Endodermal cell (in vitro differentiated cells): ENCODE measurements around the gene PER2. TPM values are rescaled to one million over a fixed set of nuclear protein-coding genes. Genes with fewer than 3 reads are reported as not detected.

Experiments used
- DNase-seq: peaks from one replicate; pipeline ENCODE4 v3.0.0-alpha.2; 2017
- H3K27ac ChIP-seq: 2 replicates; pipeline ENCODE4 v1.5.1; 2013; ENCODE audit warnings: mild to moderate bottlenecking, low read depth, low read length, moderate library complexity
- H3K27me3 ChIP-seq: 2 replicates; pipeline ENCODE4 v1.6.1; 2013; ENCODE audit warnings: mild to moderate bottlenecking, low read length, moderate library complexity; ENCODE audit not compliant: insufficient read depth, control insufficient read depth, poor library complexity, severe bottlenecking
- H3K36me3 ChIP-seq: 2 replicates; pipeline ENCODE4 v1.7.0; 2013; ENCODE audit warnings: mild to moderate bottlenecking, low read length, moderate library complexity; ENCODE audit not compliant: control insufficient read depth, insufficient read depth
- H3K4me1 ChIP-seq: one replicate; pipeline ENCODE4 v1.7.0; 2013; ENCODE audit warnings: low read length; ENCODE audit not compliant: control insufficient read depth, insufficient read depth
- H3K4me3 ChIP-seq: 2 replicates; pipeline ENCODE4 v1.5.1; 2013; ENCODE audit warnings: mild to moderate bottlenecking, low read length, moderate library complexity
- H3K9ac ChIP-seq: 2 replicates; pipeline ENCODE4 v1.6.1; 2013; ENCODE audit warnings: mild to moderate bottlenecking, low read length, moderate library complexity; ENCODE audit not compliant: poor library complexity, severe bottlenecking; ENCODE audit errors: extremely low read depth
- H3K9me3 ChIP-seq: 2 replicates; pipeline ENCODE4 v1.6.1; 2013; ENCODE audit warnings: mild to moderate bottlenecking, low read length, moderate library complexity; ENCODE audit not compliant: control insufficient read depth
- H3K27ac Mint-ChIP-seq: 2 replicates; pipeline ENCODE4 v1.8.0; 2020; ENCODE audit warnings: mixed read lengths
- H3K27me3 Mint-ChIP-seq: 2 replicates; pipeline ENCODE4 v1.8.0; 2021; ENCODE audit warnings: mild to moderate bottlenecking, mixed read lengths; ENCODE audit not compliant: insufficient read depth
- H3K36me3 Mint-ChIP-seq: 2 replicates; pipeline ENCODE4 v1.8.0; 2020; ENCODE audit warnings: low read depth, mixed read lengths
- H3K4me1 Mint-ChIP-seq: 2 replicates; pipeline ENCODE4 v1.8.0; 2020; ENCODE audit warnings: mixed read lengths
- H3K4me3 Mint-ChIP-seq: 2 replicates; pipeline ENCODE4 v1.8.0; 2020; ENCODE audit warnings: mild to moderate bottlenecking, moderate library complexity, mixed read lengths
- H3K9me3 Mint-ChIP-seq: 2 replicates; pipeline ENCODE4 v1.8.0; 2020; ENCODE audit warnings: mild to moderate bottlenecking, mixed read lengths
- CTCF ChIP-seq: fragments of 200-600 bp; sonication (generic); conservative IDR thresholded peaks from 2 replicates; pipeline ENCODE4 v1.5.0; 2021; ENCODE audit warnings: antibody characterized with exemption, mild to moderate bottlenecking
- WGBS, 2 experiments: methylation state at CpG; one replicate each; pipeline versions ENCODE4 v1.1.5 to v1.1.7; 2013; ENCODE audit warnings: missing lambda C conversion rate in 2 of 2, mixed read lengths in 1 of 2; ENCODE audit not compliant: insufficient coverage in 1 of 2, insufficient read length in 1 of 2; 5-methylcytosine and 5-hydroxymethylcytosine counted together
- total RNA-seq, 2 donors: library from RNA; stranded (reverse); fragmentation: NEBNext Ultra II Directional in 1 of 2; extraction: Animal tissue kit (Norgen Biotek cat#: 25700) in 1 of 2; gene quantifications; 2 replicates in 1 of 2; 3 replicates in 1 of 2; pipeline ENCODE4 v1.2.1, GENCODE V29; 2021

PER2 gene
- total RNA-seq, 2 donors from 2014 or later: 9.7 to 13.5 TPM

- Mint-ChIP-seq H3K4me3 (no peak overlapping the region), H3K9me3 (no peaks in the 10 kb centered on the region), H3K36me3 (no peaks in the 10 kb centered on the region), H3K4me1 (no peaks in the 10 kb centered on the region), H3K27me3 (peaks cover 14% of the 10 kb centered on the region), H3K27ac (no peak overlapping the region)
- Histone ChIP-seq H3K27ac (no peak overlapping the region), H3K9me3 (no peaks in the 10 kb centered on the region), H3K4me1 (no peaks in the 10 kb centered on the region), H3K27me3 (peaks cover 10% of the 10 kb centered on the region), H3K9ac (no peak overlapping the region), H3K36me3 (no peaks in the 10 kb centered on the region), H3K4me3 (no peak overlapping the region)
- 93% methylated on average over 13 of the region's 13 CpGs; no CpG with 5 or more reads in 1 of the 2 experiments for WGBS, 2 experiments
- no peak for DNase-seq
- no peak for TF ChIP-seq CTCF
Observed at GRCh38 chr2:238315031-238315595, 26.7 kb upstream of the PER2 start.

- Histone ChIP-seq H3K4me1 (no peaks in the 10 kb centered on the region), H3K27ac (no peak overlapping the region), H3K9ac (no peak overlapping the region), H3K9me3 (no peaks in the 10 kb centered on the region), H3K4me3 (no peak overlapping the region), H3K36me3 (no peaks in the 10 kb centered on the region), H3K27me3 (peaks cover 10% of the 10 kb centered on the region)
- H3K4me3 Mint-ChIP-seq: no peak overlapping the region
- no peaks in the 10 kb centered on the region for H3K36me3 Mint-ChIP-seq
- H3K4me1 Mint-ChIP-seq: no peaks in the 10 kb centered on the region
- no peaks in the 10 kb centered on the region for H3K9me3 Mint-ChIP-seq
- peaks cover 14% of the 10 kb centered on the region for H3K27me3 Mint-ChIP-seq
- H3K27ac Mint-ChIP-seq: no peak overlapping the region
- DNase-seq: no peak
- 90 to 92% methylated on average over 6 to 8 of the region's 8 CpGs for WGBS, 2 experiments
- no peak for TF ChIP-seq CTCF
Observed at GRCh38 chr2:238314576-238314975, 26.2 kb upstream of the PER2 start.

GRCh38 chr2:238313991-238314350, 25.6 kb upstream of the PER2 start:
- Histone ChIP-seq H3K9me3 (no peaks in the 10 kb centered on the region), H3K4me3 (no peak overlapping the region), H3K9ac (no peak overlapping the region), H3K27me3 (peaks cover 6% of the 10 kb centered on the region), H3K36me3 (no peaks in the 10 kb centered on the region), H3K4me1 (no peaks in the 10 kb centered on the region), H3K27ac (no peak overlapping the region)
- no peak for TF ChIP-seq CTCF
- Mint-ChIP-seq H3K36me3 (no peaks in the 10 kb centered on the region), H3K9me3 (no peaks in the 10 kb centered on the region), H3K4me1 (no peaks in the 10 kb centered on the region), H3K27ac (peak overlapping the region; percentile 48), H3K4me3 (no peak overlapping the region), H3K27me3 (peaks cover 14% of the 10 kb centered on the region)
- no peak for DNase-seq
- WGBS, 2 experiments: 50 to 90% methylated on average over 1 to 2 of the region's 2 CpGs
